Measurements from ENCODE around the gene POR. TPM values are rescaled to one million over a fixed set of nuclear protein-coding genes. Genes with fewer than 3 reads are reported as not detected.

Gene POR
- total RNA-seq, 2 experiments from 2014 or later, result 22.9 to 26.0 TPM

GRCh38 chr7:75987805-75988567 is 73.0 kb downstream of the POR start:
- DNase-seq, result no peak
- Mint-ChIP-seq H3K4me1 (ENCODE audit: low read depth) (peaks cover 13% of the 10 kb centered on the region), H3K36me3 (ENCODE audit: low read depth) (peaks cover 3% of the 10 kb centered on the region), H3K4me3 (no peak overlapping the region), H3K27ac (no peak overlapping the region), H3K9me3 (no peaks in the 10 kb centered on the region), H3K27me3 (ENCODE audit: low read depth) (no peaks in the 10 kb centered on the region)
- CTCF ChIA-PET, result no interaction called here
- intact Hi-C loops (cut with micrococcal nuclease), result no loop called here

GRCh38 chr7:75988568-75989499 is 73.9 kb downstream of the POR start:
- Mint-ChIP-seq H3K36me3 (ENCODE audit: low read depth) (peaks cover 3% of the 10 kb centered on the region), H3K27ac (no peak overlapping the region), H3K4me1 (ENCODE audit: low read depth) (peaks cover 18% of the 10 kb centered on the region), H3K27me3 (ENCODE audit: low read depth) (no peaks in the 10 kb centered on the region), H3K9me3 (no peaks in the 10 kb centered on the region), H3K4me3 (no peak overlapping the region)
- intact Hi-C loops (cut with micrococcal nuclease), result no loop called here
- DNase-seq, result no peak
- CTCF ChIA-PET, result interaction anchor here (1.5 kb wide), 1 partner anchor 32 kb away, joined by 5 read pairs; no protein-coding TSS in a partner anchor

GRCh38 chr7:75989500-75990388 is 74.8 kb downstream of the POR start:
- Mint-ChIP-seq H3K9me3 (no peaks in the 10 kb centered on the region), H3K27me3 (ENCODE audit: low read depth) (no peaks in the 10 kb centered on the region), H3K27ac (peak overlapping the region; percentile 42), H3K36me3 (ENCODE audit: low read depth) (peaks cover 3% of the 10 kb centered on the region), H3K4me1 (ENCODE audit: low read depth) (peaks cover 18% of the 10 kb centered on the region), H3K4me3 (no peak overlapping the region)
- no peak for DNase-seq
- CTCF ChIA-PET, result interaction anchor here (1.5 kb wide), 1 partner anchor 31 kb away, joined by 5 read pairs; no protein-coding TSS in a partner anchor
- intact Hi-C loops (cut with micrococcal nuclease), result loop anchor here (5.0 to 10.0 kb wide), 2 partner anchors 72 to 245 kb away; partner anchors contain the start of gene POR

GRCh38 chr7:75991531-75992082 is 76.7 kb downstream of the POR start:
- Mint-ChIP-seq H3K4me1 (ENCODE audit: low read depth) (peaks cover 19% of the 10 kb centered on the region), H3K9me3 (no peaks in the 10 kb centered on the region), H3K27me3 (ENCODE audit: low read depth) (no peaks in the 10 kb centered on the region), H3K27ac (no peak overlapping the region), H3K4me3 (no peak overlapping the region), H3K36me3 (ENCODE audit: low read depth) (peaks cover 3% of the 10 kb centered on the region)
- no peak for DNase-seq
- CTCF ChIA-PET, result interaction anchor here (2.5 kb wide), 1 partner anchor 29 kb away, joined by 5 read pairs; no protein-coding TSS in a partner anchor
- intact Hi-C loops (cut with micrococcal nuclease), result loop anchor here (5.0 to 10.0 kb wide), 2 partner anchors 74 to 243 kb away; partner anchors contain the start of gene POR

- peaks cover 23% of the 10 kb centered on the region for H3K4me1 Mint-ChIP-seq (ENCODE audit: low read depth)
- H3K9me3 Mint-ChIP-seq, result no peaks in the 10 kb centered on the region
- H3K36me3 Mint-ChIP-seq (ENCODE audit: low read depth), result peaks cover 2% of the 10 kb centered on the region
- H3K27ac Mint-ChIP-seq, result no peak overlapping the region
- CTCF ChIA-PET, result interaction anchor here (0.7 to 2.5 kb wide), 2 partner anchors 28 to 157 kb away, joined by 3 to 5 read pairs; no protein-coding TSS in a partner anchor
- no peaks in the 10 kb centered on the region for H3K27me3 Mint-ChIP-seq (ENCODE audit: low read depth)
- intact Hi-C loops (cut with micrococcal nuclease), result loop anchor here (5.0 to 10.0 kb wide), 2 partner anchors 75 to 243 kb away; partner anchors contain the start of gene POR
- no peak overlapping the region for H3K4me3 Mint-ChIP-seq
- no peak for DNase-seq
These were observed 77.3 kb downstream of the POR start for GRCh38 chr7:75992083-75992755.

- CTCF ChIA-PET, result interaction anchor here (1.0 to 2.5 kb wide), 2 partner anchors 26 to 294 kb away, joined by 3 to 5 read pairs; no protein-coding TSS in a partner anchor
- no peak for DNase-seq
- Mint-ChIP-seq H3K4me3 (peak overlapping the region; percentile 64), H3K27ac (no peak overlapping the region), H3K36me3 (ENCODE audit: low read depth) (peaks cover 1% of the 10 kb centered on the region), H3K4me1 (ENCODE audit: low read depth) (peaks cover 25% of the 10 kb centered on the region), H3K9me3 (no peaks in the 10 kb centered on the region), H3K27me3 (ENCODE audit: low read depth) (no peaks in the 10 kb centered on the region)
- intact Hi-C loops (cut with micrococcal nuclease), result loop anchor here (1.0 to 10.0 kb wide), 5 partner anchors 15 to 255 kb away; partner anchors contain the start of genes HIP1 and POR
These were observed 78.9 kb downstream of the POR start for GRCh38 chr7:75993689-75994387.

- Mint-ChIP-seq H3K27ac (no peak within 1 kb of the TSS), H3K36me3 (ENCODE audit: low read depth) (peaks cover 1% of the 10 kb centered on the region), H3K27me3 (ENCODE audit: low read depth) (no peaks in the 10 kb centered on the region), H3K9me3 (no peaks in the 10 kb centered on the region), H3K4me1 (ENCODE audit: low read depth) (peaks cover 23% of the 10 kb centered on the region), H3K4me3 (peak within 1 kb of the TSS; percentile 64)
- intact Hi-C loops (cut with micrococcal nuclease), result loop anchor here (1.0 to 10.0 kb wide), 5 partner anchors 15 to 256 kb away; partner anchors contain the start of genes HIP1 and POR
- CTCF ChIA-PET, result interaction anchor here (1.3 to 1.5 kb wide), 2 partner anchors 26 to 128 kb away, joined by 4 to 6 read pairs; no protein-coding TSS in a partner anchor
- peak; percentile 94 for DNase-seq
These were observed 79.6 kb downstream of the POR start, which contains the start of gene TMEM120A for GRCh38 chr7:75994388-75995051. Gene TMEM120A, minus strand, starts transcription at chr7:75994595. Its CDS starts 25 bp downstream, at chr7:75994570.

GRCh38 chr7:75995052-75995471 is 80.1 kb downstream of the POR start:
- DNase-seq, result no peak
- Mint-ChIP-seq H3K36me3 (ENCODE audit: low read depth) (peaks cover 1% of the 10 kb centered on the region), H3K27me3 (ENCODE audit: low read depth) (no peaks in the 10 kb centered on the region), H3K4me3 (peak overlapping the region; percentile 64), H3K9me3 (no peaks in the 10 kb centered on the region), H3K27ac (no peak overlapping the region), H3K4me1 (ENCODE audit: low read depth) (peaks cover 17% of the 10 kb centered on the region)
- intact Hi-C loops (cut with micrococcal nuclease), result loop anchor here (2.0 to 10.0 kb wide), 2 partner anchors 240 to 256 kb away; partner anchors contain the start of gene HIP1
- CTCF ChIA-PET, result interaction anchor here (1.3 to 1.5 kb wide), 2 partner anchors 25 to 128 kb away, joined by 4 to 6 read pairs; no protein-coding TSS in a partner anchor

GRCh38 chr7:75995996-75996395 is 81.0 kb downstream of the POR start:
- H3K36me3 Mint-ChIP-seq (ENCODE audit: low read depth), result peaks cover 1% of the 10 kb centered on the region
- H3K27me3 Mint-ChIP-seq (ENCODE audit: low read depth), result no peaks in the 10 kb centered on the region
- no peak for DNase-seq
- peak overlapping the region; percentile 3 for H3K4me3 Mint-ChIP-seq
- intact Hi-C loops (cut with micrococcal nuclease), result loop anchor here (2.0 to 10.0 kb wide), 2 partner anchors 239 to 257 kb away; partner anchors contain the start of gene HIP1
- CTCF ChIA-PET, result interaction anchor here (1.5 kb wide), 1 partner anchor 129 kb away, joined by 6 read pairs; no protein-coding TSS in a partner anchor
- H3K27ac Mint-ChIP-seq, result peak overlapping the region; percentile 22
- H3K9me3 Mint-ChIP-seq, result no peaks in the 10 kb centered on the region
- H3K4me1 Mint-ChIP-seq (ENCODE audit: low read depth), result peaks cover 13% of the 10 kb centered on the region
